Measurements from ENCODE around the gene TMEM151B. TPM values are rescaled to one million over a fixed set of nuclear protein-coding genes. Genes with fewer than 3 reads are reported as not detected.
A peak's percentile ranks its signal among the peaks of the same experiment; 100 is the strongest.

TMEM151B gene
- polyA plus RNA-seq, 1 donor from 2014 or later: 66.0 TPM

DNA sequence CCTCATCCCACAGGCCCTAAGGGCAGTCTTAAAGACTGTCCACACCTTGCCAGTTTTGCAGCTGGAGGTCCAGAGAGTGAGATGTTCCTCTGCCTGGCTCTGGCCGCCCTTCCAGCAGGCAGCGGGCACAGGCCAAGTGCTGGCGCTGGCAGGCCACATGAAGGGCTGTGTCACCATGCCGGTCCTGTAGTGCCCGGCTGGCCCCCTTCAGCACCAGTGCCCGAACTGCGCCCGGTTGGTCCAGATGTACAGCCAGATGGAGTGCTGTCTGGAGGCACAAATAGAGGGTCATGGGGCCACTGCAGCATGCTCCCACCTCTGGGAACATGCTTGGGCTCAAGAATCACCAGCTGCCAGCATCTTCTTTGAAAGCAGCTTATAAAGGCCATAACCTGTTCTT is 8.7 kb upstream of the TMEM151B start:
- H3K27me3 ChIP-seq (ENCODE audit: insufficient read depth, low read depth, low read length): no peaks in the 10 kb centered on the region
- H2AFZ ChIP-seq (ENCODE audit: low read depth, low read length): no peak overlapping the region
- no peak overlapping the region for H3K9ac ChIP-seq (ENCODE audit: low read length)
- no peaks in the 10 kb centered on the region for H3F3A ChIP-seq (ENCODE audit: insufficient read depth, low read length, poor library complexity, severe bottlenecking)
- H3K36me3 ChIP-seq (ENCODE audit: insufficient read depth, low read length): no peaks in the 10 kb centered on the region
- no peak overlapping the region for H3K4me2 ChIP-seq (ENCODE audit: low read length)
- peaks cover 19% of the 10 kb centered on the region for H3K79me2 ChIP-seq (replicated peaks; ENCODE audit: insufficient read depth, low read length)
- no peaks in the 10 kb centered on the region for H3K9me2 ChIP-seq (ENCODE audit: insufficient read depth, low read length)
- H3K4me3 ChIP-seq (ENCODE audit: low read length): no peak overlapping the region
- H3K9me3 ChIP-seq (ENCODE audit: low read length): no peaks in the 10 kb centered on the region
- TF ChIP-seq, protein P1, sequence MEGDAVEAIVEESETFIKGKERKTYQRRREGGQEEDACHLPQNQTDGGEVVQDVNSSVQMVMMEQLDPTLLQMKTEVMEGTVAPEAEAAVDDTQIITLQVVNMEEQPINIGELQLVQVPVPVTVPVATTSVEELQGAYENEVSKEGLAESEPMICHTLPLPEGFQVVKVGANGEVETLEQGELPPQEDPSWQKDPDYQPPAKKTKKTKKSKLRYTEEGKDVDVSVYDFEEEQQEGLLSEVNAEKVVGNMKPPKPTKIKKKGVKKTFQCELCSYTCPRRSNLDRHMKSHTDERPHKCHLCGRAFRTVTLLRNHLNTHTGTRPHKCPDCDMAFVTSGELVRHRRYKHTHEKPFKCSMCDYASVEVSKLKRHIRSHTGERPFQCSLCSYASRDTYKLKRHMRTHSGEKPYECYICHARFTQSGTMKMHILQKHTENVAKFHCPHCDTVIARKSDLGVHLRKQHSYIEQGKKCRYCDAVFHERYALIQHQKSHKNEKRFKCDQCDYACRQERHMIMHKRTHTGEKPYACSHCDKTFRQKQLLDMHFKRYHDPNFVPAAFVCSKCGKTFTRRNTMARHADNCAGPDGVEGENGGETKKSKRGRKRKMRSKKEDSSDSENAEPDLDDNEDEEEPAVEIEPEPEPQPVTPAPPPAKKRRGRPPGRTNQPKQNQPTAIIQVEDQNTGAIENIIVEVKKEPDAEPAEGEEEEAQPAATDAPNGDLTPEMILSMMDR (IDR thresholded peaks at IDR 0.05; ENCODE audit: poor library complexity, severe bottlenecking): no peak
- TF ChIP-seq EP300 (conservative IDR thresholded peaks at IDR 0.05; ENCODE audit: poor library complexity, severe bottlenecking): no peak
- TF ChIP-seq EZH2 (IDR thresholded peaks at IDR 0.05; ENCODE audit: borderline replicate concordance, insufficient read depth, low read length, poor library complexity, severe bottlenecking): no peak
- TF ChIP-seq POLR2AphosphoS5 (IDR thresholded peaks at IDR 0.05): no peak
- TF ChIP-seq TAF1 (IDR thresholded peaks at IDR 0.05; ENCODE audit: low read depth): no peak
- TF ChIP-seq RAD21 (conservative IDR thresholded peaks at IDR 0.05): no peak
- no peak for TF ChIP-seq SMC3 (conservative IDR thresholded peaks at IDR 0.05; ENCODE audit: poor library complexity)
- TF ChIP-seq MXI1 (conservative IDR thresholded peaks at IDR 0.05; ENCODE audit: poor library complexity, severe bottlenecking): no peak
- TF ChIP-seq, protein P2, sequence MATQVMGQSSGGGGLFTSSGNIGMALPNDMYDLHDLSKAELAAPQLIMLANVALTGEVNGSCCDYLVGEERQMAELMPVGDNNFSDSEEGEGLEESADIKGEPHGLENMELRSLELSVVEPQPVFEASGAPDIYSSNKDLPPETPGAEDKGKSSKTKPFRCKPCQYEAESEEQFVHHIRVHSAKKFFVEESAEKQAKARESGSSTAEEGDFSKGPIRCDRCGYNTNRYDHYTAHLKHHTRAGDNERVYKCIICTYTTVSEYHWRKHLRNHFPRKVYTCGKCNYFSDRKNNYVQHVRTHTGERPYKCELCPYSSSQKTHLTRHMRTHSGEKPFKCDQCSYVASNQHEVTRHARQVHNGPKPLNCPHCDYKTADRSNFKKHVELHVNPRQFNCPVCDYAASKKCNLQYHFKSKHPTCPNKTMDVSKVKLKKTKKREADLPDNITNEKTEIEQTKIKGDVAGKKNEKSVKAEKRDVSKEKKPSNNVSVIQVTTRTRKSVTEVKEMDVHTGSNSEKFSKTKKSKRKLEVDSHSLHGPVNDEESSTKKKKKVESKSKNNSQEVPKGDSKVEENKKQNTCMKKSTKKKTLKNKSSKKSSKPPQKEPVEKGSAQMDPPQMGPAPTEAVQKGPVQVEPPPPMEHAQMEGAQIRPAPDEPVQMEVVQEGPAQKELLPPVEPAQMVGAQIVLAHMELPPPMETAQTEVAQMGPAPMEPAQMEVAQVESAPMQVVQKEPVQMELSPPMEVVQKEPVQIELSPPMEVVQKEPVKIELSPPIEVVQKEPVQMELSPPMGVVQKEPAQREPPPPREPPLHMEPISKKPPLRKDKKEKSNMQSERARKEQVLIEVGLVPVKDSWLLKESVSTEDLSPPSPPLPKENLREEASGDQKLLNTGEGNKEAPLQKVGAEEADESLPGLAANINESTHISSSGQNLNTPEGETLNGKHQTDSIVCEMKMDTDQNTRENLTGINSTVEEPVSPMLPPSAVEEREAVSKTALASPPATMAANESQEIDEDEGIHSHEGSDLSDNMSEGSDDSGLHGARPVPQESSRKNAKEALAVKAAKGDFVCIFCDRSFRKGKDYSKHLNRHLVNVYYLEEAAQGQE (IDR thresholded peaks at IDR 0.05; ENCODE audit: borderline replicate concordance): no peak
- peaks cover 4% of the 10 kb centered on the region for H4K20me1 ChIP-seq (ENCODE audit: insufficient read depth)
- H3K27ac ChIP-seq (ENCODE audit: low read length): no peak overlapping the region

DNA sequence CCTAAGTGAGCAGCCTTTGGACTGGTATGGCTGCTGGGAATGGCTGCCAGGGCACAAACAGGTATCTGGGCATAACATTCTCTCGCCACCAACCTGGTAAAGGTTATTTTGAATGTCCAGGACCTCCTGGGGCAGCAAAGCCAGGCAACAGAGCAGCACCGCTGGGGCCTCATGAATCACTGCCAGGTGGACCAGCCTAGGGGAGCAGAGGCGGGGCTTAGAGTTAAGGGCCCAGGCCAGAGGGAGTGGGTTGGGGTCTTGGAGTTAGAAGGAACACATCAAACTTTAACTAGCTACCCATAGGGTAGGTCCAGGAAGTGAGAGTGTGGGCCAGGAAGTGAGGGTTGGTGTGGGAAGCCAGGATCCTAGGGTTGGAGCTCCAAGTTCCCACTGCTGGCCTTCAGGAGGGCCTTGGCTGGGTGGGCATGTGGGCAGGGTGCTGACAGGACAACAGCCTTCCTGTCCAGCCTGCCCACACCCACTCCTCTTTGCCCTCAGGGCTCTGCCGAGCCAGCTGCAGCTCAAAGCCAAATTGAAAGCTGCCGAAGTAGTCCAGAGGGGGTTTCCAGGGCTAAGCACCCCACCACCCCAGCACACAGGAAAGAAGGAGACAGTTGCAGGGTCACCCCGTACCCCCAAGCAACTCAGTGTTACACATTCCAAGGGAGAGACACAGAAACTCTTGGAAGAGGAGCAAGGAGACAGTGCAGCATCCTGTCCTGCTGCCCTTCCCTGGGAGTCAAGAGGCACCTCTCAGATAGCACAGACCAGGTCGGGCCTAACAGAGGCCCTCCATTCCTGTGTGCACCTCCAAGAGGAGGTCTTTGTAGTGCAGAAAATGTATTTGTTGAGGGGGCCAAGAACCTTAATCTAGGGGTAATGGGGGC is 7.5 kb upstream of the TMEM151B start:
- H3K9me2 ChIP-seq (ENCODE audit: insufficient read depth, low read length): no peaks in the 10 kb centered on the region
- H3K9me3 ChIP-seq (ENCODE audit: low read length): no peaks in the 10 kb centered on the region
- no peak overlapping the region for H3K4me2 ChIP-seq (ENCODE audit: low read length)
- H3K27ac ChIP-seq (ENCODE audit: low read length): no peak overlapping the region
- peaks cover 14% of the 10 kb centered on the region for H3K79me2 ChIP-seq (replicated peaks; ENCODE audit: insufficient read depth, low read length)
- TF ChIP-seq EZH2 (IDR thresholded peaks at IDR 0.05; ENCODE audit: borderline replicate concordance, insufficient read depth, low read length, poor library complexity, severe bottlenecking) (no peak), RAD21 (conservative IDR thresholded peaks at IDR 0.05) (no peak), POLR2AphosphoS5 (IDR thresholded peaks at IDR 0.05) (no peak), MXI1 (conservative IDR thresholded peaks at IDR 0.05; ENCODE audit: poor library complexity, severe bottlenecking) (no peak), TAF1 (IDR thresholded peaks at IDR 0.05; ENCODE audit: low read depth) (no peak), EP300 (conservative IDR thresholded peaks at IDR 0.05; ENCODE audit: poor library complexity, severe bottlenecking) (no peak), SMC3 (conservative IDR thresholded peaks at IDR 0.05; ENCODE audit: poor library complexity) (no peak)
- TF ChIP-seq, protein P2 (IDR thresholded peaks at IDR 0.05; ENCODE audit: borderline replicate concordance): no peak
- TF ChIP-seq, protein P1 (IDR thresholded peaks at IDR 0.05; ENCODE audit: poor library complexity, severe bottlenecking): no peak
- H3K9ac ChIP-seq (ENCODE audit: low read length): peak overlapping the region; percentile 27
- no peak overlapping the region for H2AFZ ChIP-seq (ENCODE audit: low read depth, low read length)
- H3K36me3 ChIP-seq (ENCODE audit: insufficient read depth, low read length): no peaks in the 10 kb centered on the region
- peak overlapping the region; percentile 96 for H3K4me3 ChIP-seq (ENCODE audit: low read length)
- no peaks in the 10 kb centered on the region for H3F3A ChIP-seq (ENCODE audit: insufficient read depth, low read length, poor library complexity, severe bottlenecking)
- peaks cover 4% of the 10 kb centered on the region for H4K20me1 ChIP-seq (ENCODE audit: insufficient read depth)
- no peaks in the 10 kb centered on the region for H3K27me3 ChIP-seq (ENCODE audit: insufficient read depth, low read depth, low read length)
